ENCODE data around the gene MYH4. TPM values are rescaled to one million over a fixed set of nuclear protein-coding genes. Genes with fewer than 3 reads are reported as not detected.

The MYH4 gene
- total RNA-seq, 1 donor from 2014 or later, result not detected

DNA sequence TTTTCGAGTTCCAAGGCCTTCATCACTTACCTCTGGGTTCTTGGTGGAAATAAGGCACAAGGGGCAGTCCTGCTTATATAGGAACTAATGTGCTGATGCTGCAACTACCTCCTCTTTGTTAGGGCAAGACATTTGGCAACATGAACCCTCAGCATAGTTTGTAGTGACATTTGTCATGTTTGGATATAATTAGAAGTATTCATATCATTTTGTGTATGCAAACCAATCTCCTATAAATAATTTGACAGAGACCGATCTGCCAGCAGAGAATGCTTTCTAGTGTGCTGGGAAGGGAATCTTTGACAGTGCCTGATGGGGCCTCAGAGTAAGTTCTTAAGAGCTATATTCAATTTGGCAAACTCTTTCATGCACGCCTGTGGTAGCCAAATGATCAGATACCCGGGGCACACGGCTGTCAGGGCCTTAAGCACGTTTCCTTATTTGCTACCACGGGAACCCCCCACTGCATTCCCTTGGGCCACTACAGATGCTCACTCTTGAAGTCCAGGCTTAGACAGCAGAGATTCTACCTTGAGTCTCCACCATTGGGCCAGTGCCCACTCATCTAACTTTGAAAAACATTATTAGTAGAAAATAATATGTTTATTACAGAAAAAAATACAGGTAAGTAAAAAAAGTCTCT lies 47.3 kb downstream of the MYH4 start, which contains the start of gene MYH8:
MYH8 (minus strand) TSS at position 51 of the 643 bp plus-strand sequence. CDS start 1,723 bp downstream, outside the sequence.
- Histone ChIP-seq H3K27me3 (ENCODE audit: control insufficient read depth, insufficient read depth, low read length) (no peaks in the 10 kb centered on the region), H3K36me3 (ENCODE audit: control insufficient read depth, insufficient read depth, low read length) (no peaks in the 10 kb centered on the region), H3K4me3 (ENCODE audit: low read depth, low read length) (no peak within 1 kb of the TSS)
- DNase-seq (ENCODE audit: low read depth), result no peak
- TF ChIP-seq, protein P1, sequence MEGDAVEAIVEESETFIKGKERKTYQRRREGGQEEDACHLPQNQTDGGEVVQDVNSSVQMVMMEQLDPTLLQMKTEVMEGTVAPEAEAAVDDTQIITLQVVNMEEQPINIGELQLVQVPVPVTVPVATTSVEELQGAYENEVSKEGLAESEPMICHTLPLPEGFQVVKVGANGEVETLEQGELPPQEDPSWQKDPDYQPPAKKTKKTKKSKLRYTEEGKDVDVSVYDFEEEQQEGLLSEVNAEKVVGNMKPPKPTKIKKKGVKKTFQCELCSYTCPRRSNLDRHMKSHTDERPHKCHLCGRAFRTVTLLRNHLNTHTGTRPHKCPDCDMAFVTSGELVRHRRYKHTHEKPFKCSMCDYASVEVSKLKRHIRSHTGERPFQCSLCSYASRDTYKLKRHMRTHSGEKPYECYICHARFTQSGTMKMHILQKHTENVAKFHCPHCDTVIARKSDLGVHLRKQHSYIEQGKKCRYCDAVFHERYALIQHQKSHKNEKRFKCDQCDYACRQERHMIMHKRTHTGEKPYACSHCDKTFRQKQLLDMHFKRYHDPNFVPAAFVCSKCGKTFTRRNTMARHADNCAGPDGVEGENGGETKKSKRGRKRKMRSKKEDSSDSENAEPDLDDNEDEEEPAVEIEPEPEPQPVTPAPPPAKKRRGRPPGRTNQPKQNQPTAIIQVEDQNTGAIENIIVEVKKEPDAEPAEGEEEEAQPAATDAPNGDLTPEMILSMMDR (IDR thresholded peaks at IDR 0.05; ENCODE audit: insufficient read depth, low read length, poor library complexity, severe bottlenecking), result no peak

DNA sequence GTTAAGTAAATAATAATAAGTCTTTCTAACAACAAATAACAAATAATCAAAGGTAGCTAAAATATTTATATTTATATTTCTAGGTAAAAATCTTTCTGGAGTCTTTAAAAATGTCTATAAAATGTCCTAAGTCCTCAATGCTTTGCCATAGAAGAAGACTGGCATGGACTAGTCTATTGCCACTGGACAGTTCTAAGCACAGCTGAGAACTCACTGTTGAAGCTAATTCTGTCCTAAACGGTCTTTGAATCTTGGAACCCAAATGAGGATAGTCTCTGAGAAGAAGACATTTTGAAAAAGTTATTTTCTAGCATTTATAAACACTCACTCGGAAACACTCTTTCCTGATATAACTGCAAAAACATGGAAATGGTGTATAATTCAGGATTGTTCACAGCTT lies 48.1 kb downstream of the MYH4 start:
- no peaks in the 10 kb centered on the region for H3K27me3 ChIP-seq (ENCODE audit: control insufficient read depth, insufficient read depth, low read length)
- DNase-seq (ENCODE audit: low read depth), result no peak
- H3K36me3 ChIP-seq (ENCODE audit: control insufficient read depth, insufficient read depth, low read length), result no peaks in the 10 kb centered on the region
- H3K4me3 ChIP-seq (ENCODE audit: low read depth, low read length), result no peak overlapping the region
- TF ChIP-seq, protein P1 (IDR thresholded peaks at IDR 0.05; ENCODE audit: insufficient read depth, low read length, poor library complexity, severe bottlenecking), result no peak

DNA sequence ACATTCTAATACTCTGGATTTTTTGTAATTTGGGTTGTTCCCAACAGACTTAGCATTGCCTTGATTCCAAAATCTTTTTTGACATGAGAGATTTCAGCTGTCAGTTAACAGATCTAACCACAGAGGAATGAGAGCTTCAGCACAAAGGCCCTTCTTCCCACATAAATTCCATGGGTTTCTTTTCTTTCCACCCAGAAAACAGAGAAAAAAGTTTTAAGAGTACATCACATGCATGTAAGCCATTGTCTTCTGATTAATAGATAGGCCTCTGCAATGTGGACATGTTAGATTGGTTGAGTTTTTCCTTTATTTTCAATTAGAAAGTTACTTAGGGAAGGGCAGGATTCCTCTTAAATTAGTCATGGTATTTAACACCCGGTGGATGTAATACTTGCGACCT lies 48.5 kb downstream of the MYH4 start:
- Histone ChIP-seq H3K4me3 (ENCODE audit: low read depth, low read length) (no peak overlapping the region), H3K36me3 (ENCODE audit: control insufficient read depth, insufficient read depth, low read length) (no peaks in the 10 kb centered on the region), H3K27me3 (ENCODE audit: control insufficient read depth, insufficient read depth, low read length) (no peaks in the 10 kb centered on the region)
- no peak for DNase-seq (ENCODE audit: low read depth)
- TF ChIP-seq, protein P1 (IDR thresholded peaks at IDR 0.05; ENCODE audit: insufficient read depth, low read length, poor library complexity, severe bottlenecking), result no peak

DNA sequence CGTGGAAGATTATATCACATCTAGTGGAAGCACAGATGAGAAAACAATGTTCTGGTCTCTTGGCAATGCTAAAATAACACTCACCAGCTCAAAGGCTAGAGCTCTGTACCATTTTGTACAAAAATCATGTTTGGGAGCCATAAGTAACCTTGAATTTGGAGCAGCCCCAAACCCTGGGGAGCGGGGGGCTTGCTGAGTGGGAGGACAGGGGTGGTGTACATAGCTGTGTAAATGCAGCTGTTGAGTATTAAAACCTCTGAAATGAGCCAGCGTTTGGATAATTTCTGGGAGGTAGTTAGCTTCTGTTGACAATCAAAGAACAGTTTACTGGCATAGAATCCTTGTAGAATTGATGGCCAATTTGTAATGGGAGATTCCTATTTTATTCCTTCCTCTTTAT lies 51.9 kb downstream of the MYH4 start:
- TF ChIP-seq, protein P1 (IDR thresholded peaks at IDR 0.05; ENCODE audit: insufficient read depth, low read length, poor library complexity, severe bottlenecking), result no peak
- Histone ChIP-seq H3K4me3 (ENCODE audit: low read depth, low read length) (no peak overlapping the region), H3K36me3 (ENCODE audit: control insufficient read depth, insufficient read depth, low read length) (no peaks in the 10 kb centered on the region), H3K27me3 (ENCODE audit: control insufficient read depth, insufficient read depth, low read length) (peaks cover 2% of the 10 kb centered on the region)
- DNase-seq (ENCODE audit: low read depth), result no peak

DNA sequence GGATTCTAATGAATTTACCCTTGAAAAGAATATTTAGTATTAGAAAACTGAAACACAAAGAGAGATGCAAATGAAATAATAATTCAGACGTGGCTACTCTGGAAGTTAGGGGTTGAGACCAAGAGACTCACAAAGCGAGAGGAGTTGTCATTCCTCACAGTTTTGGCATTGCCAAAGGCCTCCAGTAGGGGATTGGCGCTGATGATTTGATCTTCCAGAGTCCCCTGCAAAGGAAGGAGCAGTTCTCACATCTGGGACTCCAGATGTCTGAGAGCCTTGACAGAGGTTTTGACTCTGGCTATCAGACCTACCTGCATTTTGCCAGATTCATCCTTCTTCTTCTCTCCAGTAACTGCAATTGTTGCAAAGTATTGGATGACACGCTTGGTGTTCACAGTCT lies 54.2 kb downstream of the MYH4 start:
- Histone ChIP-seq H3K4me3 (ENCODE audit: low read depth, low read length) (no peak overlapping the region), H3K27me3 (ENCODE audit: control insufficient read depth, insufficient read depth, low read length) (peaks cover 2% of the 10 kb centered on the region), H3K36me3 (ENCODE audit: control insufficient read depth, insufficient read depth, low read length) (no peaks in the 10 kb centered on the region)
- TF ChIP-seq, protein P1 (IDR thresholded peaks at IDR 0.05; ENCODE audit: insufficient read depth, low read length, poor library complexity, severe bottlenecking), result no peak
- DNase-seq (ENCODE audit: low read depth), result no peak

DNA sequence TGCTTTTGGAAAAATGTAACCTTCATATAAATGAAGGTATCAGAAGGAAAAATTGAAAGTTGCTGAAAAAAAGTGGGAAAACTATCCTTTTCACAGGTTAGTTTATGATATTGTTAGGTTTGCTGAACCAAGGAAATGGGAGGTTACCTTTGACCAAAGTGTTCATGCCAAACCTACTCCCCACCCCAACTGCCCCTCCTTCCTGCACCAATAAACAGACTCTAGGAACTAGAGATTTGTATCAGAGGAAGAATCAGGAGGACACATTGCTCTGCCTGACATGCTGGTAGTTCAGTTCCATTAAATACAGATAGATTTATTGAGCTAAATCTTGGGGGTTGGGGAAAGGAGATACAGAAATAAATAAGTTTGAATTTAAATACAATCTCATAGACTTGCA lies 65.8 kb downstream of the MYH4 start:
- no peaks in the 10 kb centered on the region for H3K36me3 ChIP-seq (ENCODE audit: control insufficient read depth, insufficient read depth, low read length)
- no peaks in the 10 kb centered on the region for H3K27me3 ChIP-seq (ENCODE audit: control insufficient read depth, insufficient read depth, low read length)
- H3K4me3 ChIP-seq (ENCODE audit: low read depth, low read length), result no peak overlapping the region
- no peak for DNase-seq (ENCODE audit: low read depth)
- TF ChIP-seq, protein P1 (IDR thresholded peaks at IDR 0.05; ENCODE audit: insufficient read depth, low read length, poor library complexity, severe bottlenecking), result no peak

Data from kidney epithelial cell (primary cell).